GM12872 (cell line): ENCODE data around the gene INPP5D.

Experiments
- TF ChIP-seq, protein P1 (sequence below): IDR thresholded peaks from 3 replicates; pipeline ENCODE4 v1.5.1; 2011; ENCODE audit warnings: low read depth, mild to moderate bottlenecking, low read length, moderate library complexity; ENCODE audit not compliant: insufficient read depth

Gene INPP5D

DNA sequence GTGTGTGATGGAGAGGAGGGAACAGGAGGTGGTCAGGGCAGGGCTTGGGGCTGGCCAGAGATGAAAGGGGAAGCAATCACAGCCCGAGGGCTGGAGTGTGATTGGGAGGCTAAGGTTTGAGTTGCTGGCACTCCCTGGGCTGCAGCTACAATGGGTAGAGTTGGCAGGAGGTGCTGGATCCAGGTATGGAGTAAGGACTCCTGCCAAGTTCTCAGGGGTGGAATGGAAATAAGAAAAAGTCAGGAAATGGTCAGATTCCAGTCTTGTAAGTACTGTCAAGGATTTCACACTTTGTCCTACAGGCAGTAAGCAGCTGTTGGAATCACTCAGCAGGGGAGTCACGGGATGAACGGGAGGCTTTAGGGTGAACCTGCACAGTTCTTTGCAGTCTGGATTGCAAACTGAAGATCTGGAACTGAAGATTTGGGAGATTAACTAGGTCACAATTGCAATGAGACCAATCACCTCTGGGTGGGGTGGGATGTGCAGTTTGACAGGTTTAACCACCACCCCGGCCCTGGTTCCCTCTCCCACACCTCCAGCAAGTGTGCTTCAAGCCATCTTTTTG is 10.9 kb upstream of the INPP5D start:
- TF ChIP-seq, protein P1, sequence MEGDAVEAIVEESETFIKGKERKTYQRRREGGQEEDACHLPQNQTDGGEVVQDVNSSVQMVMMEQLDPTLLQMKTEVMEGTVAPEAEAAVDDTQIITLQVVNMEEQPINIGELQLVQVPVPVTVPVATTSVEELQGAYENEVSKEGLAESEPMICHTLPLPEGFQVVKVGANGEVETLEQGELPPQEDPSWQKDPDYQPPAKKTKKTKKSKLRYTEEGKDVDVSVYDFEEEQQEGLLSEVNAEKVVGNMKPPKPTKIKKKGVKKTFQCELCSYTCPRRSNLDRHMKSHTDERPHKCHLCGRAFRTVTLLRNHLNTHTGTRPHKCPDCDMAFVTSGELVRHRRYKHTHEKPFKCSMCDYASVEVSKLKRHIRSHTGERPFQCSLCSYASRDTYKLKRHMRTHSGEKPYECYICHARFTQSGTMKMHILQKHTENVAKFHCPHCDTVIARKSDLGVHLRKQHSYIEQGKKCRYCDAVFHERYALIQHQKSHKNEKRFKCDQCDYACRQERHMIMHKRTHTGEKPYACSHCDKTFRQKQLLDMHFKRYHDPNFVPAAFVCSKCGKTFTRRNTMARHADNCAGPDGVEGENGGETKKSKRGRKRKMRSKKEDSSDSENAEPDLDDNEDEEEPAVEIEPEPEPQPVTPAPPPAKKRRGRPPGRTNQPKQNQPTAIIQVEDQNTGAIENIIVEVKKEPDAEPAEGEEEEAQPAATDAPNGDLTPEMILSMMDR = peak; percentile 24; the same call in 1 of the 3 replicates

DNA sequence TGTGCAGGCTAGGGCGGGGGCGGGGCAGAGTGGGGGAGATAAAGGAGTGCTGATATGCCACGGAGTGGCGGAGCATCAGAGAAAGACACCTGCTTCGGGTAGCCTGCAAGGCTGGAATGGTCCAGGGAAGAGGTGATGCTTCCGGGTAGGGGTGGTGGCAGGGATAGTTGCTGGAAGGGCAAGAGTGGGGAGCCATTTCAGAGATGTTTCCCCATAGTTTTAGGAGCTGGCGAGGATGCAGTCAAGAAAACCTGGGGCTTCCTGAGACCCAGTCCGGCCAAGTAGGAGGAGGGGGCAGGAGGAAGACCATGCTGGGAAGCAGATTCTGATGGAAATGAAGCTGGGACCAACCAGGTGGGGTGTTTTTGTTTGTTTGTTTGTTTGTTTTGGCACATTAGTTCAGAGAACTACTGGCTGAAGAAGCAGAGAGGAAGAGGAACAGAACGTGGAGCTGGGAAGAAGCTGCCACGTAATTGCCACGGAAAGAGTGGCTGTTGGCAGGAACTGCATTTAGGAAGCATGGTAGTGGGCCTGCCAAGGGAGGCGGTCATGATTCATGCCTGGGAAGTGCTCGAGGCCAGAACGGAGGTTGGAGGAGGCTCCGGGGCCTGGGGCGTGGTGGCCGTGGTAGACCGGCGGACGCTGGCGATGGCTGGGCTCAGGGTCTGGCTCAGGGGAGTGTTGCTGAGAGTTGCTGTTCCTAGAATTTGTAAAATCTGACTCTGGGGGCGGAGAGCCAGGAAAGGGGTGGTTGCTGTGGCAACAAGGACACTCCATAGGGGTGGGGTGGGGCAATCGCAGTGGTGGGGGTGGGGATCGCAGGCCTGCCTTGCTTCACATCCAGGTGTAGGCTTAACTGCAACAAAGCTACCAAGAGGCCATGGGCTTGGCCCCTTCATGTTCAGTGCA is 8.6 kb upstream of the INPP5D start:
- TF ChIP-seq, protein P1 = no peak

DNA sequence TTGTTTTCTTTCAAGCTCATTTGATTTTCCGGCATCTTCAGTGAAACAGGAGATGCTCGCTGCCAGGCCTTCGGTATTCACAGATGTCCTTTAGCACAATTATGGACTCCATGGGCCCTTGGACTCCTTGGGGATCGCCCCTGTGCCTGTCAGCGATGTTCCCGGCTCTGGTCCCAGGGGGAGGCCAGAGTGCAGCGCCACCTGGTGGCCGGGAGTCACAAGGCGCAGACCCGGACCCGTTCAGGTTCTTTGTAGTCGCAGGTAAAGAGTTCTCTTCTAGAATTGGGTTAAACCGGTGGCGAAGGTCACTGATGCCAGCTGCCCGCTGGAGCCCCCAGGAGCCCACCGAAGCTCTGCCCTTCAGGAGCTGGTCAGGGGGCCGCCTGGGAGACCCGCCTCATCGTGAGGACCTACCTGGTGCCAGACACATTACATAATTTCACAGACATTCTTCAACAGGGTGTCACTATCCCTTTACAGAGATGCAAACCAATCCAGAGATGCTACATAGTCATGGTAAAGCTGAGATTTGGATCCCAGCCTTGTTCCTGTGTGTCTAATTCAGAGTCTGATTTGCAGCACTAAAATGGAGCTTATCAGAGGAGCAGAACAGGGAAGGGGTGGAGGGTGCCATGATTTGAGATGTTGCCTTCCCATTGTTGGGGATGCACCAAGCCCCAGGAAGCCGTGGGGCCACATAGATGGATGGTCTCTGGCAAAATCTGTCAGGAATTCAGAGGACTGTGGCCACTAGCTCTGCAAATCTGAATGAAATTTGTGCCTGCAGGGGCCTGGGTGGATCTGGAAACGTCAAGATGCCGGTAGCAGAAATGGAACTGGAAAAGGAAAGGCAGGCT is 6.0 kb upstream of the INPP5D start:
- TF ChIP-seq, protein P1 = peak; percentile 94

DNA sequence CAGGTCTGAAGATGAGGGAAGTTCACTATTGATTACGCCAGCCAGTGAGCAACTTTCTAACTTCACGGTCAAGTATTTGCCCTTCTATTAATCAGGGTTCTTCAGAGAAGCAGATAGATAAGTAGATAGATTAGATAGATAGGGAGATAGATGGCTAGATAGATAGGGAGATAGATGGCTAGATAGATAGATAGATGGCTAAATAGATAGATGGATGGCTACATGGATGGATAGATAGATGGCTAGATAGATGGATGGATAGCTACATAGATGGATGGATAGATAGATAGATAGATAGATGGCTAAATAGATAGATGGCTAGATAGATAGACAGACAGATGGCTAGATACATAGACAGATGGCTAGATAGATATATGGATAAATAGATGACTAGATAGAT is 4.8 kb upstream of the INPP5D start:
- TF ChIP-seq, protein P1 = no peak

DNA sequence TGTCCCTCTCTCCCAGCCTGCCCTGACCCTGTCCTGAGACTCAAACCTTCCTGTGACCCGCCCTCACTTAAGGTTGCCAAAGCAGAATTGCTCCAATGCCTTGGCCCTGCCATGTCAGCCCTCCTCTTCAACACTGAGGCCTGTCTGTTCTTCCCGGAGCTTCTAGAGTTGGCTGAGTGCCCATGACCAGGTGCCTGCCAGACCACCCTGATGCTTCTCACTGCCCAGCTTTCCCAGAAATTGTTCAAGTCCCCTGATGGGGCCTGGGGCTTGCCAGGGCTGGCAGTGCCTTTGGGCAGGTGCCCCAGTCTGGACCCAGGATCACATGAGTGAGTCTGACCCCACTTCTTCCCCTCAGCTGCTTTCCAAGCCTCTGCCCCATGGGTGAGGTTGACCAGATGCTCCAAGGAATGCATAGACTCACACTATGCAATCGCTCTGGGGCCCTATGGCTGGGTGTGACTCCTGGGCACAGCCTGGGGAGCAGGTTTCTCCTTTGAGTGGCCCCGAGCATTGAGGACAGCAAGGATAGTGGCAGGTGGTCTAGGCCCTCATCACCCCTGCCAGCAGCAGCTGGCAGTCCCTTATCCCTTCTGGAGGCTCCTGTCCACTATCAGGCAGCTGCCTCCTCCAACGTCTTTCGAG is 3.1 kb upstream of the INPP5D start:
- TF ChIP-seq, protein P1 = no peak

DNA sequence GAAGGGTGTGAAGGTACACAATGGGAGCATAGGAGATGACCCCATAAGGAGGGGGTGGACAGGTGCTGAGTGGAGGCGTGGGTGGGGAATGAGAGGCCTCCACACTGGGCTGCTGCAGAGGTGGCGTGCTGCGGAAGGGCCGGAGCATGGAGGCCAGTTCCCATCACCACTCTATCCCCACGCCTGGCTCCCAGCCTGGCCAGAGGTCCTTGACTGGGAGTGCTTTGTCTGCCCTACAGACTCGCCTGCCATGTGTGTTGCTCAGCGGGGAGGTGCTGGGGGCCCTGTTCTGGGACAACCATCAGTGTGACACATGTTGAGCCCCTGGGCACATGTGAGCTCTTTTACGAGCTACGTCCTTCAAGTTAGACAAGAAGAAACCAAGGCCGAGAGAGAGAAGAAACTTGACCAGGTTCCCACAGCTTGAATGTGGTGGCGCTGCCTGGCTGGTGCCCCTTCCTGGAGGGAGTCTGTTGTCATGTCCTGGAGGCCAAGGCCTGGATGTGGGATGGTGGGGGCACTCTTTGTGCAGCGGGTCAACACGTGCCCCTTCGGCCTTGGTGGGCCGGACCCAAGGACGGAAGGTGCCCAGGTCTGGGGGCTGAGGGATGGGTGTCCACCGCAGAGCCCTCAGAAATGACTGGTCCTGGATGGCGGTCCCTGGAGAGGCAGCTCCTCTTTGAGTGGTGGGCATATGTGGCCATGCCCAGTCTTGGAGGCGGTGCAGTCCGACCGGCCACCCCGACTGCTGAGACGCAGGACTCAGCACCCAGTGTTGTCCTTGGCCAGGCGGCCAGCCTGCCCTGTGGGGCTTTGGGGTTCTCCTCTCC is 1.2 kb upstream of the INPP5D start:
- TF ChIP-seq, protein P1 = no peak

DNA sequence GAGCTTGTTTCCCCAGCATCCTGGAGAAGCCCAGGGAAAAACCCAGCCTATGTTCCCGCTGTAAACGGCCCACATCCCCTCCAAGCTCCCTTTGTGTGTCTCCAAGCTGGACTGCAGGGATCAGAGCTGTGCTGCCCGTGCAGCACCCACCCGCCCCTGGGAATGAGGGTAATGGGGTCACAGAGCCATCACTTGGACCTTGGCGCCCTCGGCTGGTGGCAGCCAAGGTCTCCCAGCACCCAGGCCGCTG is 670 bp upstream of the INPP5D start:
- TF ChIP-seq, protein P1 = peak; percentile 32; the same call in 2 of the 3 replicates
